Activated CD8-positive, alpha-beta T cell treated with anti-CD3 and anti-CD28 coated beads for 36 hours (primary cell): Measurements from ENCODE around the gene TRIM60. TPM values are rescaled to one million over a fixed set of nuclear protein-coding genes. Genes with fewer than 3 reads are reported as not detected.

Source experiments
- ATAC-seq: fragments of 200-7000 bp; cut with Tn5 transposase; one replicate; pipeline ENCODE4 v1.10.0; 2021; ENCODE audit warnings: mild to moderate bottlenecking, moderate library complexity
- CTCF ChIA-PET: fragments of 350-600 bp; sonication (Branson Sonifier 250); formaldehyde crosslinking; loops from one replicate; lab custom pipeline; 2021; ENCODE audit warnings: antibody characterized with exemption; lab: Charles Lee
- POLR2A ChIA-PET: fragments of 350-600 bp; sonication (Branson Sonifier 250); formaldehyde crosslinking; loops from one replicate; lab custom pipeline; 2021; ENCODE audit warnings: antibody characterized with exemption; lab: Charles Lee
- DNase-seq: peaks from one replicate; pipeline ENCODE4 v3.0.0-alpha.2; 2020
- H3K27ac Mint-ChIP-seq: one replicate; pipeline ENCODE4 v1.8.0; 2021; ENCODE audit warnings: mild to moderate bottlenecking, mixed read lengths
- H3K27me3 Mint-ChIP-seq: one replicate; pipeline ENCODE4 v1.8.0; 2021; ENCODE audit warnings: mixed read lengths
- H3K36me3 Mint-ChIP-seq: one replicate; pipeline ENCODE4 v1.8.0; 2021; ENCODE audit warnings: low read depth, mixed read lengths
- H3K4me1 Mint-ChIP-seq: one replicate; pipeline ENCODE4 v1.8.0; 2021; ENCODE audit warnings: low read depth, mixed read lengths
- H3K4me3 Mint-ChIP-seq: one replicate; pipeline ENCODE4 v1.8.0; 2021; ENCODE audit warnings: mild to moderate bottlenecking, moderate library complexity, mixed read lengths
- H3K9me3 Mint-ChIP-seq: one replicate; pipeline ENCODE4 v1.8.0; 2021; ENCODE audit warnings: mixed read lengths
- CTCF ChIP-seq: fragments of 200-600 bp; IDR thresholded peaks from one replicate; pipeline ENCODE4 v1.8.0; 2022; ENCODE audit warnings: antibody characterized with exemption, mild to moderate bottlenecking
- intact Hi-C: fragments of 100-400 bp; cut with micrococcal nuclease; formaldehyde crosslinking; loops from one replicate; pipeline ENCODE4 v1.10.0; 2022
- total RNA-seq, 2 experiments: library from RNA; stranded (reverse); gene quantifications; one replicate each; pipeline ENCODE4 v1.2.3, GENCODE V29; 2021

Gene TRIM60
- total RNA-seq, 2 experiments from 2014 or later, result not detected

DNA sequence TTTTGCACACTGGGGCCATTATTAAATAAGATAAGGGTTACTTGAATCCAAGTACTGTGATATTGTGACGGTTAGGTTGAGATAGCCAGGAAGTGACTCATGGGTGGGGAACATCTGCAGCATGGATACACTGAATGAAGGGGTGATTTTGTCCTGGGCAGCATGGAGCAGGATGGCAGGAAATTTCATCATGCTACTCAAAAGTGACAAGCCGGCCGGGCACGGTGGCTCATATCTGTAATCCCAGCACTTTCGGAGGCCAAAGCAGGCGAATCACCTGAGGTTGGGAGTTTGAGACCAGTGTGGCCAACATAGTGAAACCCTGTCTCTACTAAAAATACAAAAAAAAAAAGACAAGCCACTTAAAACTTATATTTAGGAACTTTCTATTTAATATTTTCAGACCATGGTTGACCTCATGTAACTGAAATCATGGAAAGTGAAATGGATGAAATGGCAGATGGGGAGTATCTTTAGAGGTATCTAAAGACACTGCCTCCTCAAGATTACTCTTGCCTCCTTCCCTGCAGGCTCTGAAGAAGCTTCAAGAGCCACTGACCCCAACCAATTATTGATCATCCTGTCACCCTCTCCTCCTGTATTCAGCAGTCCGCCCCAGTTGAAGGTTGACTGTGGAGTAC, 3.9 kb upstream of the TRIM60 start:
- intact Hi-C loops, result no loop called here
- CTCF ChIA-PET, result no interaction called here
- no peak for TF ChIP-seq CTCF
- Mint-ChIP-seq H3K36me3 (no peaks in the 10 kb centered on the region), H3K9me3 (no peaks in the 10 kb centered on the region), H3K27me3 (peaks cover 3% of the 10 kb centered on the region), H3K4me1 (no peaks in the 10 kb centered on the region), H3K4me3 (no peak overlapping the region), H3K27ac (no peak overlapping the region)
- ATAC-seq, result no peak
- POLR2A ChIA-PET, result no interaction called here
- DNase-seq, result no peak

GRCh38 chr4:165048170-165048569, 16.4 kb downstream of the TRIM60 start:
- intact Hi-C loops, result no loop called here
- H3K36me3 Mint-ChIP-seq, result no peaks in the 10 kb centered on the region
- CTCF ChIA-PET, result no interaction called here
- H3K9me3 Mint-ChIP-seq, result no peaks in the 10 kb centered on the region
- peaks cover 2% of the 10 kb centered on the region for H3K27me3 Mint-ChIP-seq
- TF ChIP-seq CTCF, result no peak
- no peaks in the 10 kb centered on the region for H3K4me1 Mint-ChIP-seq
- H3K4me3 Mint-ChIP-seq, result no peak overlapping the region
- no peak overlapping the region for H3K27ac Mint-ChIP-seq
- POLR2A ChIA-PET, result no interaction called here
- no peak for ATAC-seq
- DNase-seq, result no peak

DNA sequence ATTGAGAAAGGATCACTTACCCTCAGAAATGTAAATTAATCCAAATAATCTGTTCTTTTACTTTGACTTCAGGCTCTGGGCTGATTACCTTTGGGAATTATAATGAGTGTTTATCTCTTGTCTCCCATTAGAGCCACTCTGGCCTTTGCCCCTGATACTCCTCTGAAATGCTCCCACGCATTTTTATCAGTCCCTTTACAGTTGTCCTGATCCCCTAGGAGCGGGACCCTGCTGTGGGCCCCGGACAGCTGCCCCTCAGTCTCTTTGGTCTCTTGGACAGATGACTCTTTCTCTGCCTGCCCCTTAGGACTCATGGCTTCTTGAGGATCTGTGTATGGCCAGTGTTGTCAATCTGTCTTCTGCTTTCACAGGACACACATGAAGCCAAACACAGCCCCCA, 20.8 kb downstream of the TRIM60 start:
- DNase-seq (no peak), ATAC-seq (no peak)
- Mint-ChIP-seq H3K4me1 (no peaks in the 10 kb centered on the region), H3K27ac (no peak overlapping the region), H3K36me3 (no peaks in the 10 kb centered on the region), H3K27me3 (no peaks in the 10 kb centered on the region), H3K9me3 (no peaks in the 10 kb centered on the region), H3K4me3 (no peak overlapping the region)
- intact Hi-C loops, result no loop called here
- ChIA-PET POLR2A (no interaction called here), CTCF (no interaction called here)
- no peak for TF ChIP-seq CTCF

DNA sequence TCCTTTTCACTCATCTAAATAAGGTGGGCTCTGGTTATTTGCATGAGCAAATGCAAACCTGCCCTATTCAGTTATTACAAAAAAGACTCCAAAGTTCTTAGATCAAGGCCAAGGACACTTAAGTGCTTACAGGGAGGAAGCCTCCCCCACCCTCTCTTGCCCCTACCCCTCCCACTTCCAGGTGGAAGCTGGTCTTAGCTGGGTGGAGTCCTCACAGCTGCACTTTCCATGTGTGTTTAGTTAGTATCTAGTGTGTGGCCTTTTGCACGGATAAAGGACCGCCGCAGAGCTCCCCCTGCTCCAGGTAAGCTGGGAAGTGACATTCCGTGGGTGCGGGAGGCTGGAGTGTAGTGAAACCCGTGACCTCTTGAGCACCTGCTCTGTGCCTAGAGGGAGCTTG, 21.8 kb downstream of the TRIM60 start, which contains the start of gene TRIM75:
TRIM75 (plus strand) TSS at position 222 of the 400 bp plus-strand sequence. CDS start 5,282 bp downstream, outside the sequence.
- ATAC-seq (no peak), DNase-seq (no peak)
- intact Hi-C loops, result no loop called here
- Mint-ChIP-seq H3K36me3 (no peaks in the 10 kb centered on the region), H3K4me1 (no peaks in the 10 kb centered on the region), H3K27ac (no peak within 1 kb of the TSS), H3K9me3 (no peaks in the 10 kb centered on the region), H3K27me3 (no peaks in the 10 kb centered on the region), H3K4me3 (no peak within 1 kb of the TSS)
- ChIA-PET CTCF (no interaction called here), POLR2A (no interaction called here)
- TF ChIP-seq CTCF, result no peak

DNA sequence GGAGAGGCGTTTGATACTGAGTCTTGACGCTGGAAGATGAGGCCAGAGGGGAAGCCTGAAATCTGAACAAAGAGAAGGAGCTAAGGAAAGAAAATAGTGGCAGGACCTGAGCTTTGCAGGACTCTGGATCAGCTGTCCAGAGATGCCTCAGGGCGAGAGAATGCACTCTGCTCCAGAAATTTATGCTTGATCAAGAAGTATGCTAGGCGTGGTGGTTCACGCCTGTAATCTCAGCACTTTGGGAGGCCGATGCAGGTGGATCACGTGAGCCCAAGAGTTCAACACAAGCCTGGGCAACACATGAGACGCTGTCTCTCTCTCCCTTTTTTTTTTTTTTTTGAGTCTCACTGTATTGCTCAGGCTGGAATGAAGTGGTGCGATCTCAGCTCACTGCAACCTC, 23.8 kb downstream of the TRIM60 start:
- H3K4me1 Mint-ChIP-seq, result no peaks in the 10 kb centered on the region
- TF ChIP-seq CTCF, result no peak
- CTCF ChIA-PET, result no interaction called here
- H3K27me3 Mint-ChIP-seq, result no peaks in the 10 kb centered on the region
- H3K36me3 Mint-ChIP-seq, result no peaks in the 10 kb centered on the region
- no peak for DNase-seq
- H3K27ac Mint-ChIP-seq, result no peak overlapping the region
- intact Hi-C loops, result no loop called here
- POLR2A ChIA-PET, result no interaction called here
- ATAC-seq, result no peak
- H3K9me3 Mint-ChIP-seq, result no peaks in the 10 kb centered on the region
- no peak overlapping the region for H3K4me3 Mint-ChIP-seq
